OCI-LY7 (cell line): ENCODE data around the gene C1orf74. TPM values are rescaled to one million over a fixed set of nuclear protein-coding genes. Genes with fewer than 3 reads are reported as not detected.

Experiments
- BruUV-seq: library from RNA; stranded (reverse); fragments of 400-500 nt; replicated peaks from 2 replicates; lab custom pipeline; 2021; lab: Mats Ljungman, UMichigan
- CTCF ChIA-PET: fragments of 300-600 bp; sonication (Branson Sonifier 250); formaldehyde crosslinking; loops from one replicate; lab custom pipeline; 2022; ENCODE audit warnings: antibody characterized with exemption; ENCODE audit not compliant: unreplicated experiment; lab: Charles Lee
- POLR2A ChIA-PET: fragments of 300-600 bp; sonication (Branson Sonifier 250); formaldehyde crosslinking; loops from one replicate; lab custom pipeline; 2022; ENCODE audit warnings: antibody characterized with exemption; lab: Charles Lee
- DNase-seq: peaks from one replicate; pipeline ENCODE4 v3.0.0-alpha.2; 2015; ENCODE audit warnings: low spot score
- H2AFZ ChIP-seq: fragments of 200-600 bp; sonication (generic), shearing (Covaris generic); 2 replicates; pipeline ENCODE4 v1.6.1; 2014; ENCODE audit warnings: mild to moderate bottlenecking, antibody characterized with exemption, low read length, moderate library complexity
- H3K27ac ChIP-seq: fragments of 200-600 bp; sonication (generic); 2 replicates; pipeline ENCODE4 v1.5.1; 2014; ENCODE audit warnings: mixed run types, low read depth, mild to moderate bottlenecking, moderate library complexity, low read length, inconsistent platforms; ENCODE audit not compliant: poor library complexity, severe bottlenecking
- H3K36me3 ChIP-seq: fragments of 200-600 bp; sonication (generic); 2 replicates; pipeline ENCODE4 v1.6.1; 2014; ENCODE audit warnings: mild to moderate bottlenecking, antibody characterized with exemption, low read length, moderate library complexity, mixed read lengths; ENCODE audit not compliant: insufficient read depth
- H3K4me1 ChIP-seq: fragments of 200-600 bp; sonication (generic); 2 replicates; pipeline ENCODE4 v1.5.1; 2014; ENCODE audit warnings: mild to moderate bottlenecking, low read length; ENCODE audit not compliant: insufficient read depth, poor library complexity, severe bottlenecking
- H3K4me2 ChIP-seq: fragments of 200-600 bp; sonication (generic); 2 replicates; pipeline ENCODE4 v1.6.1; 2014; ENCODE audit warnings: mild to moderate bottlenecking, low read length
- H3K4me3 ChIP-seq: fragments of 200-600 bp; sonication (generic); 2 replicates; pipeline ENCODE4 v1.5.1; 2014; ENCODE audit warnings: mild to moderate bottlenecking, low read depth, low read length; ENCODE audit not compliant: poor library complexity, severe bottlenecking
- H3K79me2 ChIP-seq: fragments of 200-600 bp; sonication (generic); 2 replicates; pipeline ENCODE4 v1.6.1; 2016; ENCODE audit warnings: low read depth, mild to moderate bottlenecking, low read length, moderate library complexity, mixed read lengths; ENCODE audit not compliant: insufficient read depth
- H3K9me2 ChIP-seq: fragments of 200-600 bp; sonication (generic); 2 replicates; pipeline ENCODE4 v1.6.1; 2016; ENCODE audit warnings: mild to moderate bottlenecking, low read length, mixed read lengths; ENCODE audit not compliant: insufficient read depth
- H3K9me3 ChIP-seq: fragments of 200-600 bp; sonication (generic); 2 replicates; pipeline ENCODE4 v1.6.1; 2014; ENCODE audit warnings: mild to moderate bottlenecking, mixed run types, low read length, mixed read lengths
- H4K20me1 ChIP-seq: fragments of 200-600 bp; sonication (generic); 2 replicates; pipeline ENCODE4 v1.6.1; 2014; ENCODE audit warnings: mild to moderate bottlenecking, antibody characterized with exemption, low read length, moderate library complexity, mixed read lengths; ENCODE audit not compliant: insufficient read depth
- EZH2phosphoT487 ChIP-seq: fragments of 200-600 bp; sonication (generic); IDR thresholded peaks from 2 replicates; pipeline ENCODE4 v1.6.1; 2018; ENCODE audit warnings: low read depth, borderline replicate concordance, mild to moderate bottlenecking, mixed run types, antibody characterized with exemption, low read length, moderate library complexity, mixed read lengths
- intact Hi-C: fragments of 100-400 bp; cut with micrococcal nuclease; formaldehyde crosslinking; loops from one replicate; pipeline ENCODE4 v1.10.0; 2022; ENCODE audit not compliant: unreplicated experiment
- total RNA-seq, 2 experiments: library from RNA; depleted of rRNA in 1 of 2; stranded (reverse); fragments of >200 nt in 1 of 2; shearing (Covaris generic) in 1 of 2; gene quantifications; 2 replicates each; pipeline ENCODE4 v1.2.3, GENCODE V29; 2014 to 2022
- TF ChIP-seq, protein P1 (sequence below): fragments of 200-600 bp; sonication (generic); conservative IDR thresholded peaks from 2 replicates; pipeline ENCODE4 v1.5.1; 2014; ENCODE audit warnings: mild to moderate bottlenecking, antibody characterized with exemption, low read length, moderate library complexity, mixed read lengths

C1orf74 gene
- total RNA-seq, 2 experiments from 2014 or later, result 4.2 to 4.4 TPM

- no peaks in the 10 kb centered on the region for H3K9me2 ChIP-seq
- H3K4me1 ChIP-seq, result peaks cover 29% of the 10 kb centered on the region
- no peaks in the 10 kb centered on the region for H3K9me3 ChIP-seq
- BruUV-seq, result no TSS peak
- CTCF ChIA-PET, result no interaction called here
- no peak for DNase-seq
- H3K79me2 ChIP-seq, result peaks cover 9% of the 10 kb centered on the region; the same call in 1 of the 2 replicates
- peaks cover 43% of the 10 kb centered on the region for H3K36me3 ChIP-seq
- H3K27ac ChIP-seq, result no peak overlapping the region
- H3K4me3 ChIP-seq, result no peak overlapping the region
- peak overlapping the region; percentile 75; the same call in 1 of the 2 replicates for H3K4me2 ChIP-seq
- POLR2A ChIA-PET, result interaction anchor here (3.3 to 6.1 kb wide), 2 partner anchors 9 to 15 kb away, joined by 24 to 50 read pairs; no protein-coding TSS in a partner anchor
- intact Hi-C loops, result loop anchor here (10.0 kb wide), 1 partner anchor 576 kb away; no protein-coding TSS in a partner anchor
- TF ChIP-seq, protein P1, sequence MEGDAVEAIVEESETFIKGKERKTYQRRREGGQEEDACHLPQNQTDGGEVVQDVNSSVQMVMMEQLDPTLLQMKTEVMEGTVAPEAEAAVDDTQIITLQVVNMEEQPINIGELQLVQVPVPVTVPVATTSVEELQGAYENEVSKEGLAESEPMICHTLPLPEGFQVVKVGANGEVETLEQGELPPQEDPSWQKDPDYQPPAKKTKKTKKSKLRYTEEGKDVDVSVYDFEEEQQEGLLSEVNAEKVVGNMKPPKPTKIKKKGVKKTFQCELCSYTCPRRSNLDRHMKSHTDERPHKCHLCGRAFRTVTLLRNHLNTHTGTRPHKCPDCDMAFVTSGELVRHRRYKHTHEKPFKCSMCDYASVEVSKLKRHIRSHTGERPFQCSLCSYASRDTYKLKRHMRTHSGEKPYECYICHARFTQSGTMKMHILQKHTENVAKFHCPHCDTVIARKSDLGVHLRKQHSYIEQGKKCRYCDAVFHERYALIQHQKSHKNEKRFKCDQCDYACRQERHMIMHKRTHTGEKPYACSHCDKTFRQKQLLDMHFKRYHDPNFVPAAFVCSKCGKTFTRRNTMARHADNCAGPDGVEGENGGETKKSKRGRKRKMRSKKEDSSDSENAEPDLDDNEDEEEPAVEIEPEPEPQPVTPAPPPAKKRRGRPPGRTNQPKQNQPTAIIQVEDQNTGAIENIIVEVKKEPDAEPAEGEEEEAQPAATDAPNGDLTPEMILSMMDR, result no peak
- no peak for TF ChIP-seq EZH2phosphoT487
- H4K20me1 ChIP-seq, result no peaks in the 10 kb centered on the region
- H2AFZ ChIP-seq, result no peak overlapping the region
These were observed 26.0 kb downstream of the C1orf74 start for GRCh38 chr1:209758400-209758799.

DNA sequence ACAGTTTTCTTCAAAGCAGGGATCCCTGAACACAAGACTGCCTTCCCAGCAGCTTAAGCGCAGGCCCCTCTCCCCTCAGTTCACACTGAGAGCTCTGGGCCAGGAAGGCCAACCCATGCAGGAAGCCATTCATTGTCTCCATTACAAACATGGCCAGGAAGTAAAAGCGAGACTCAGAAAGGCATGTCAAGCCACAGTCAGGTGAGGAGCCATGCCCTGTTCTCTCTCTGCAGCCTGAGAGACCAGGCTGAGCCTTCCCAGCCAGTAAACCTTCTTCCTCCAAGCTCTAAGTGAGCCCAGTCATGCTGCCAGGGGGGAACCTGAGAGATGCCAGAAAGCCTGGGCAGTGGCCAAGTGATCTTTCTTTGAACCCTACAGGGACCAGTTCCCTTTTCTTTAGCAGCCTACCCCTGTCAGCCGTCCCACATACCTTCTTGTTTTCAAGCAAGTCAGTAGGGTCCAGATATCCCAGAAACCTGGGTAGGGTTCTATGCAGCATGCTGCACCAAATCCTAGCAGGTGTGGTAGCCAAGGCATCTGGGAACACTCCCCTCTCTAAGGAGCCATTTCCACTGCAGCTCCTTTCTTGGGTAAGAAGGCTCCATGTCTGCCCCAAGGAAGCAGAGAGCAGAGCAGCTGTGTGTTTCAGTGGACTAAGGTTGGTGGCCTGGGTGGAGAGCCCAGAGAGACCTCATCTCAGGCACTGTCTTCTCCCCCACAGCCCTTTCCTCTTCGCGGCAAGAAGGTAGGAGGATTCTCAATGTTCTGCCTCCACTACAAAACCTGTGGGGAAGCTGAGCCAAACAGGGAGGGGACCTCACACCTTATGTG is 27.5 kb downstream of the C1orf74 start:
- peak overlapping the region; percentile 74 for H3K27ac ChIP-seq
- H3K9me3 ChIP-seq, result no peaks in the 10 kb centered on the region
- no peak for TF ChIP-seq EZH2phosphoT487
- TF ChIP-seq, protein P1, result no peak
- intact Hi-C loops, result loop anchor here (1.0 to 10.0 kb wide), 3 partner anchors 27 to 578 kb away; partner anchors contain the start of genes C1orf74 and UTP25
- peaks cover 9% of the 10 kb centered on the region; the same call in 1 of the 2 replicates for H3K79me2 ChIP-seq
- no peaks in the 10 kb centered on the region for H4K20me1 ChIP-seq
- DNase-seq, result peak; percentile 52
- H3K4me1 ChIP-seq, result peaks cover 31% of the 10 kb centered on the region
- ChIA-PET POLR2A (interaction anchor here (1.3 to 6.1 kb wide), 9 partner anchors 10 to 576 kb away, joined by 3 to 50 read pairs (median 11); partner anchors contain the start of gene C1orf74), CTCF (interaction anchor here (1.4 kb wide), 1 partner anchor 12 kb away, joined by 5 read pairs; no protein-coding TSS in a partner anchor)
- H3K4me2 ChIP-seq, result peak overlapping the region; percentile 75
- peaks cover 27% of the 10 kb centered on the region for H3K36me3 ChIP-seq
- H3K4me3 ChIP-seq, result peak overlapping the region; percentile 69
- H3K9me2 ChIP-seq, result no peaks in the 10 kb centered on the region
- no TSS peak for BruUV-seq
- peak overlapping the region; percentile 96 for H2AFZ ChIP-seq
